HG02678 (cell line): ENCODE measurements around the gene MICB.
"Not testable (repeated sequence)": the region's sequence is repeated elsewhere in the genome, so short reads cannot be mapped to it uniquely, and the experiment has no call there.

ENCODE experiments used
- ATAC-seq: cut with Tn5 transposase; IDR thresholded peaks from one replicate; pipeline ENCODE4 v1.9.1; 2021; ENCODE audit warnings: mild to moderate bottlenecking, moderate library complexity; ENCODE audit not compliant: unreplicated experiment

MICB gene

DNA sequence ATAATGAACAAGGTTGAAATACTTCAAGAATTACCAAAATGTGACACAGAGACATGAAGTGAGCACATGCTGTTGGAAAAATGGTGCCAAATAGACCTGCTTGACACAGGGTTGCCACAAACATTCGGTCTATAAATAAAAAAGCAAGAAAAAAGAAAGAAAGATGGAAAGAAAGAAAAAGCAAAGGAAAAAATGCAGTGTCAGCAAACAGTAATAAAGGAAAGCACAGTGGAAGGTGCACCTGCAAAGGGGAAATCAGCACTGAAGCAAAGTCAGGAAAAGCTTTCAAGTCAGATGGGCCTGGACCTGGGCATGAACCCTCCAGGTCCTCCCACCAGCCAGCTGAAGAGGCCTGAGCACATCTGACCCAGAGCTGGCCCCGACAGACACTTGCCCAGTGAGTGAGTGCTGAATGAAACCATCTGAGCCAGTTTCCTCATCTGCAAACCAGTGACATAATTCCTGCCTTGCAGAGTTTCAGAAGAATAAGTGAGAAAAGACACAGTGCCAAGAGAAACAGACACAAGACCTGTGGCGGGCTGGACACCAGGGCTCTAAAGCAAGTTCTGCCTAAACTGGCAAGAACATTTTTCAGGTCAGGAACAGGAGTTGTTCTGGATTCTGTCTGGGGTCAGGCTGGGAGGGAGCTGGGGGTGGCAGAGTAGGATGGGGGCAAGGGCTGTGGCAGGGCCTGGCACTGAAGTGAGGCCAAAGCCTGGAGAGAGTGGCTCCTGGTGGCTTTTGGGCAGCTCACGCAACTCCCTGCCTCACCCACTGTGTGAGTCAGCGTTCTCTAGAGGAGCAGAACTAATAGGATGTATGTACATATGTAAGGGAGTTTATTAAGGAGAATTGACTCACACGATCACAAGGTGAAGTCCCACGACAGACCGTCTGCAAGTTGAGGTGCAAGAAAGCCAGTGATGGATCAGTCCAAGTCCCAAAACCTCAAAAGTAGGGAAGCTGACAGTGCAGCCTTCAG, 23.9 kb upstream of the MICB start:
- no peak for ATAC-seq

DNA sequence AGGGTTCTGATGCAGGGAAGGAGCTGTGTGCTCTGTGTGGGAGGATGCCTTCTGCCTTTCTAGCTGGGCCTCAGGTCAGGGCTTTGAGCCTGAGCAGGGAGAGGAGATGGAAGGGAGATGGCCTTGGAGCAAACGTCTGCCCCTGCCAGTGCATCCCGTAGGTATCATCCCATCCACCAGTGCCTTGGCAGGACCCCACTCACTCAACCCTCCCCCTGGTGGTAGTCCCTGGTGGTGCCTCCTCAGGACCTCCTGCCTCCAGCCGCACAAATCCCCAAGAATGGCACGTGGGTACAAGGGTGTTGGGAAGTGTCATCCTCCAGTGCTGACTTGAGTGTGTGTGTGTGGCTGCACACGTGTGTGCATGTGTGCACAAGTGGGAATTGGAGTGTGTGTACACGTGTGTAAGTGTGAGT, 23.1 kb upstream of the MICB start:
- no peak for ATAC-seq

DNA sequence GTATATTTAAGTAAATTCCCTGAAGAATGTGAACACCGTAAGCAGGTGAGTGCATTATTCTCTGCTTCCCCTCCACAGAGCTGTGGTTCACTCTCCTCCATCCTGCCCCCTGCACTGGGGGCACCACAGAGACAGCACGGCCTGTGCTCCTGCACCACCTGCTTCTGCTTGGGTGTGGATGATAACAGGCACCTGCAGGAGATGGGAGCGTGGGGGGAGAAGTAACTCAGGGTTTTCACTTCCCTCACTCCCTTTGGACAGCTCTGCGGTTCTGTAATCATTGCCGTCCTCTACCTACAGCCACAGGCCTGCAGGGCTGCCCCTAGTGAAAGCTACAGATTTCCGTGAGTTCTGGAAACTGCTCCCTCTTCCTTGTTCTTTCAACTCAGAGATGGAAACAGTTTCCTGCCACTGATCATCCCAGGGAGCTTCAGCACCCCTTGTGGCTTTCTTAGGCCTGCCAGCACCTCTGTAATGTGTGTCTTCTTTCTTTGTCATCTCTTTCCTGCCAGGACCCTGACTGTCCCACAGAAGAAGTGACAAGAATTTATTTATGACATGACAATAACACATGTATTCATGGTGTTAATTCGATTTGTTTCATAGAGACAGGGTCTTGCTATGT, 21.3 kb upstream of the MICB start:
- ATAC-seq, result no peak

DNA sequence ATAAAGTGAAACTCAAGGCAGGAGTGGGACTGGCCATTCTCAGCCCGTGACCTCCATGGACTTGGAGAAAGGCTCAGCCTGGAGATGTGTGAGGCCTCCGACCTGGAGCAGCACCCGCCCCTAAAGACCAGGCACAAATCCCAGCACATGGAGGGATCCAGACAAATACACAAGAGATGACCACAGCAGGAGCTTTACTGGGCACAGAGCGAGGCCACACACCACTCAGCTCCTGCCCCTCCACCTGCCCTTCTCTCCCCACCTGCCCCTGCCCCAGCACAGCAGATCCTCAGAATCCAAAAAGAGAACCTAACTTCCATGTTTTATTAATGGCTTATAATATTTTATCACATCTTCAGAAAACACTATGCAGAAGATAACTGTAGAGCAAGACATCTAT, 20.4 kb upstream of the MICB start:
- ATAC-seq, result no peak

DNA sequence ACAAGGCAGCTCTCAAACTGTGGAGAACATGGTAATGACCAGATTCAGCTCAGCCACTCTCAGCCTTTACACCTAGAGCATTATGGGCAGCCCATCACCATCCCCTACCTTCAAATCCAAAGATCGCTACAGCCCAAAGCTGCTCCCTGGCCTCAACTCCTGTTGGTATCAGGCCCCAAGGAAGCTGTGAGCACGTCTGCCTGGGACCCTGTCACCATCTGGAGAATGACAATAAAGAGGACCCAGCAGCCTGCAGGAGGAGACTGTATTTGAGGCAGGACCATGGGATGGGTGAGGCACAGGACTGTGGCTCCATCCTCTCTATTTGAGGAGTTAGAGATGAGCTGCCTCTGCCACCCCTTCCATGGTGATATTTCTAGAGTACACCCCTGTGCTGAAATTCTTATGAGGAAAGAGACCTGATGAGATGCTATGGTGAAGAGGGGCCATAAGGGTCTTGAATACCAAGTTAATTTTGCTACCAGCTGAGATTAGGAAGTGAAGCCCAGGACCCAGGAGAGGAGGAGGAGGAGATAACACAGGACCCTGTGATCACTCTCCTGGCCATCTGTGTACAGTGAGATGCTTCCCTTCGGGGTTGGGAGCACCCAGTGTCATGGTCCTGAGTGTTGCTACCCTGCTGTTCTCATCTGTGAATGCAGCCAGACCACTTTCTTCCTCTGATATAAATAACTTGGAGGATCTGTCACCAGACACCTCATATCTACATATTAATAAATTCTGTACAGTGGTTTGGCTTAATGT, 19.6 kb upstream of the MICB start:
- ATAC-seq, result no peak

DNA sequence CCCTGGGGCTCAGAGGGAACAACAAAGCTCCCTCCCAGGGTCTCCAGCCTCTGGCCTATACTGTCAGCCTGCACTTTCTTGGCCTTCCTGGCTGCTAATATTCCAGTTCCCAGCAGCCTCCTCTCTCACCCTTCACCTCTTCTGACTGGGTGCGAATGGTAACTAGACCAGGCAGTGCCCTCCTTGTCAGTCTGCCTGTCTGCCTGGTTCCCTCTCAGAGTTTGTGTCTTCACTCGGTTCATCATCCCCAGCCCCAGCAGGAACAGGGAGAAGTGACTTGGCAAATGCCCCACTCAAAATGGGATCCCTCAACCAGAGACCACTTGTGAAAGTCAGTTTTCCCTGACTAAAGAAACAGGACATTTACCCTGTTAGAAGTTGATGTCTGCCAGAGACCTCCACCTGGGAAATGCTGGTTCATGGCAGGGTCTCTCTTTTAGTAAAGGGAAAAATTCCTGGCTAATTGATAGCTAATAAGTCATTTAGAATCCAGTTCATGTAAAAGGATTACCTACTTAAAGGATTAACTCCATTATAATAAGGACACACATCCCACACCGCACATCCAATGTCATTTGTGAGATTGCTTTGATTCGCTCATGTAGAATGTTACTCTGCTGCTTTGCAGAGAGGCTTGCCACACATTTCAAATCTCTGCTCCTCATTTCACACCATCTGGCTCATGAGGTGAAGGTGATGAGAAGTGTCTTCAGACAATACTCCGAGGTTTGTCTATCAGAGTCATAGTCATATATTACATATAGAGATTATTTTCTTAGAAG, 18.6 kb upstream of the MICB start:
- ATAC-seq, result no peak

DNA sequence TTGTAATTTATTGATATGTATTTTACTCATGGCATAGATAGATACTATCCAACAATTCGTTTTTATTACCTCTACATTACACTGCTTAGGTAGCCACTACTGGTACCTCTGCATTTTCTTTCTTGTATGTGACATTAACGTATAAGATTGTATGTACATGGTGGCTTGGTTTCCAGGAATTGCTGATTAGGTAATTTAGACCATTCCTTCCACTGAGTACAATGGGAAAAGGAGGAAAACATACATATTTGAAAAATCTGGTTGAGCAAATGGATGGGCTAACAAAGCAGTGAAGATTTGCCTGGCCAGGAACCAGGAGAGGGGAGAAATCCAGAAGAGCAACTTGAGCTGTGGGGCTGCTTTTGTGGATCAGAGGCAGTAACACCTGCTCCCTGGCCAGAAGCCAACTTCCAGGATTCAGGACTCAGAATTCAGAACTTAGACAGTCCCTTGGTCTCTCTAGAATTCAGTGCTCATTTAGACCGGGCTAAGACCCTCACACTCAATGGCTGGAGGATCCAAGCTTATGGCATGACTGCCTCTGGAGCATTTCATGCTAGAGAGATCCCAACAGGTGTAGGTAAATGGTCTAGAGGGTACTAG, 17.9 kb upstream of the MICB start:
- no peak for ATAC-seq

DNA sequence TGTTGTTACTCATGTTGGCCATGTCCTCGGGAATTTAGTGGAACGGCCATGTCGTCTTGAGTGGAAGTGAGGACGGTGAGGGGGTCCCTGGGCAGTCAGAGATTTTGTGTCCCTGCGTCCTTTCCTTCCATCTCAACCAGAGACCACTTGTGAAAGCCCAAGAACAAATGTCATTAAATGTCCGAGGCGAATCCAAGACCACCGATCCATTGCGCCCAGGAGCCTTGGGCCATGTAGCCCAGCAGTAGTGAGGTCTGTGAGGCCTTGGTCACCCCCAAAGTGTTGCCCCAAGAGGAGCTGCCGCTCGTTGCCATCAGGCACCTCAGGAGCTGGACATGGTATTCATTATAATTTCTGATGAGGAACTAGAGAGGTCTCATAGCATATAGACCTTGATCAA, 17.4 kb upstream of the MICB start:
- no peak for ATAC-seq

DNA sequence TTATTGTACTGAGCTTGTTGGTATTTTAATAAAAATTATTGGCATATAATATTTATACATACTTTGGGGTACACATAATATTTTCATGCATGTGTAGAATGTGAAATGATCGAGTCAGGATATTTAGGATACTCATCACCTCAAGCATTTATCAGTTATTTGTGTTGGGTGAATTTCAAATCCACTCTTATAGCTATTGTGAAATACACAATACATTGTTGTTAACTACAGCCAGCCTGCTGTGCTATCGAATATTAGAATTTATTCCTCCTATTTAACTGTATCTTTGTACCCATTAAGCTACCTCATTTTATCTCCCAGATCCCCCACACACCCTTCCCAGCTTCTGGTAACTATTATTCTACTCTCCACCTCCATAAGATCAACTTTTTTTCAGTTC, 14.6 kb upstream of the MICB start:
- ATAC-seq, result no peak

DNA sequence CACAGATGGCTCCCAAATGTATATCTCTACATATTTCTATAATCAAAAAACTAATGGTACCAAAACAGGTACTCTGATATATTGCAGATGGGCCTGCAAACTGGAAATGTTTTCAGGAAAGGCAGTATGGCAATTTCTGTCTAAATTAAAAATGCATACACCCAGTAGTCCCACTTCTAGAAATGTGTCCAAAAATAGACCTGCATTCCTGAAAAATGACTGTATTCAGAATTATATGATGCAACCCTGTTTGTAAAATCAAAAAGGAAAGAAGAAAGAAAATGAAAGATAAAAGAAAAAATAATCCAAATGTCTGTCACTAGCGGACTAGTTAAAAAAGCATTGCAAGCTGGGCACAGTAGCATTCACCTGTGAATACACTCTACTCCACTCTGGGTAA, 12.9 kb upstream of the MICB start:
- no peak for ATAC-seq

DNA sequence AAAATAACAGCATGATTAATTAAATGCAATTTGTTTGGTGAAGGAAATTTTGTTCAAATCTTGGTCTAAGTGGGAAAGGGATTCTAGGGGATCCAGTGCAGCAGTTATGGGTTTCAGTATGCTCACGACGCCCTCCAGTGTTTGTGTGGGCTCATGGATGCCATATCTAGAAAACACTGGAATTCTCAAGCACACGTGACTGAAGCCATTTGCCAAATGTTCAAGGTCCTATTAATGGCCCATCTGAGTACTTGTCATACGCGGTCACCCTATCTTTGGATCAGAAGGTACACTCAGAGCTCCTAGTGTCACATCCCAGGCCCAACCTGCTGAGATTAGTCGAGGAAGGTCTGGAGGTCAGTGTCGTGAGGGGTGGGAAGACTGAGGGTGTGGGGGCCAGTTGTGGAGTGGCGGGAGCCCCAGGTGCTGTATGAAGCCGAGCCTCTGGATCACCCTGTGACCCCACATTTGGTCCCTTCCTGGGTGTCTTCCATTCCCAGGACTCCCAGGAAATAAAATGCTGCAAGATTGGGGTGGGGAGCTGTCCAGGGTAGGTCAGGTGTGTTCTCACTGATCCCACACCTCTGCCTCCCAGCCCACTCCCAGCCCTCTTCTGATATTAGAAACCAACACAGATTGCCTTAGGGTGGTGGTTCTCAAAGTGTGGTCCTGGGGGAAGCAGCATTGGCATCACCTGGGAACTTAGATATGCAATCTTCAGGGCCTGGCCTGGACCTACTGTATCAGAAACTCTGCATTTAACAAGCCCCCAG, 11.7 kb upstream of the MICB start:
- not testable (repeated sequence) for ATAC-seq

DNA sequence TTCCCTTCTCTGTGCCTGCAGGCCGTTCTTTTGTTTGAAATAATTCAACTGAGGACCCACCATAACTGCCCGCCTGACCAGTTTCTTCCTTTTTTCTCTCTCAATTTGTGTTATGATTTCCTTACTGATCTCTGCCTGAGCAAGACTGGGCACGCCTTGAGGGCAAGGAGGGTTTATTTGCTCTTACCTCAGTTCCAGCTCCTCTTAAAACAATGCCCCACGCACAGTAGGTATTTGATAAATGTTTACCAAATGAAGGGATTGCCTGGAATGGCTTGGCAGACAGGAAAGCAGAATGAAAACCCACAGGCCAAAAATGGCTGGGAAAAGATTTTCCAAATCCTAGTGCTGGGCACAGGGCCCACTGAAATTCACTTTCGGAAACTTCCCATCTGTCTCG, 10.3 kb upstream of the MICB start:
- ATAC-seq, result not testable (repeated sequence)

DNA sequence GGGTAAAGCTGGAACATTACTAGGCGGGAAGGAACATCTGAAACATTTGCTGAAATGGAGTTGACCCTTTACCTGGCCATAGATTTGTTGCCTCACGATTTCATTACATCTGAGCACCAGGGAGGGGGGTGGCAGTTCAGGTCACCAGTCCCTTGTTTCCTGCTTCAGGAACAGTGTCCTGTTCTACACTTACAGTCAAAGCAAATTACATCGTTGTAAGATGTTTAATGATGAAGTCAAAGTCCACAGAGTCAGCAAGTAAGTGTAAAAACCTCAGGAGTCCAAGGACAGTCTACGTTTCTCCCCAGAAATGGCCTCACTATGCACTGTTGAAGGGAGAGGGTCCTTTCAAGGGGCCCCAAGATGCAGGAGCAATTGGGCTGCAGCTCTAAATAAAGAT, 8.9 kb upstream of the MICB start:
- ATAC-seq, result no peak

DNA sequence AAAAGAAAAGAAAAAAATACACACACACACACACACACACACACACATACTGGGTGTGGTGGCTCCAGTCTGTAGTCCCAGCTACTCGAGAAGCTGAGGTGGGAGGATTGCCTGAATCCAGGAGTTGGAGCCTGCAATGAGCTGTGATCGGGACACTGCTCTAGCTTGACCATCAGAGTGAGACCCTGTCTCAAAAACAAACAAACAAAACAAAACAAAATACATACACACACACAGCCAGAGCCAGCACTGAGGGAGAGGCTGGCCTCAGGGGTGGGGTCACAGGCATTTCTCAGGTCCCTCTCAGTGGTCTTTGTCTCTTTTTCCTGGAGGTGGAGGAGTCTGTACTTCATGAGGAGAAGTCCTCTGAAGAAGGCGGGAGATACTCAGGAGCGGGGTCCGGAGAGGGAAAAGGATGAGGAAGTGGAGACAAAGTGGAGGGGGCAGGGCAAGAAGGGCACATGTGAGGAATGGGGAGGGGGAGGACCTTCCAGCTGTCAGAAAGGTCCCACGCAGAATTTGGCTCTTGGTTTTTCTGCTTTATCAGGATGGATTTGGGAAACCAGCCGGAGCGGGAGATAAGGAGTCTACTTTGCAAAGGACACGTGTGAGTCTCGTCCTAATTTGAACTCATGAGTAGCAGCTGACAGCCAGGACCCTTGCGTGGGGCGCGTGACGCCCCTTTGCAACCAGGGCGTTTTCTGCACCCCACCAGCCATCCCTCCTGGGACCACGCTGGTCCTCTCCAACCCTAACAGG, 7.7 kb upstream of the MICB start:
- no peak for ATAC-seq

DNA sequence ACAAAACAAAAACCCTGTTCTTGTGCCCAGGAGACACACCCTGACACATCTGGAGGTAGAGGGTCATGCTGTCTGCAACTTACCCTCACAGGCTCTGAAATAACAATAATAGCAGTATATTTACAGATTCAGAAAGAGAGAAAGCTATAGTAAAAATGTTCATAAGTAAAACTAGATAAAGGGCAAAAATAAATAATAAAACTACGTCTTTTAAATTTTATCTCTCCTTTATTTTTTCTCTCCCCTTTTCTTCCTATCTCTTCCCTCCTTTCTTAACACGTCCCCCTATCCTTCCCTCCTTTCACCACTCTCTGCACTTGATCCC, 4.4 kb upstream of the MICB start:
- ATAC-seq, result not testable (repeated sequence)

DNA sequence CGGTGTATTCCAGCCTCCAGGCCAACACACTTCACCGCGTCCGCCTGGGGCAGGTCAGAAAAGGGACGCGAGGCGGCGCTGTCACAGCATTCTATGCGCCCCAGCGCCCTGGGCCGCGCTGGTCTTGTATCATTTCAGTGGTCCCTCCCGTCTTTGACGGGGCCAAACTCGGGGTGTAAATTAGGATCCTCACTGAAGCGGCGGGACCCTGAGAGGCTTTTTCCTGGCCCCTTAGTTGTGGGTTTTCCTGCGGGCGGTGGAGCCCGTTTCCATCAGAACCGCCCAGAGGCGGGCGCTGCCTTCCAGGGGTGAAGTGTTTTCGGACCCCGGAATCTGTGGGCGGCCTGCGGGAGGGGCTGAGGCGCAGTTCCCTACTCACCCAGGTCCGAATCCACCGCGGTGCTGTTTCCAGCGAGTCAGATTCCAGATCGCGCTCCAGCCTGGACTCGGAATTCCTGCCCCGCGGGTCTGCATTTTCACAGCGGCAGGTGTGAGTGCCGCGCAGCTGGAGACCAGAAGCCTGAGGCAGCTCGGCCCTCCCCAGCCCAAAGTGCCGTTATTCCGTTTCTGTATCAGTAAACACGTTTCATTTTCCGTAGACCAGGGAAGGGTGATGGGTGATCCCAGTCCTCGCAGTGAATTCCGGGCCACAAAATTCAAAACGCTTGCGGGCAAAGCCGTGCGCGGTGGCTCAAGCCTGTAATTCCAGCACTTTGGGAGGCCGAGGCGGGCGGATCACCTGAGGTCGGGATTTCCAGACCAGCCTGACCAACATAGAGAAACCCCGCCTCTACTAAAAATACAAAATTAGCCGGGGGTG, 3.9 kb upstream of the MICB start:
- ATAC-seq, result peak; percentile 45

DNA sequence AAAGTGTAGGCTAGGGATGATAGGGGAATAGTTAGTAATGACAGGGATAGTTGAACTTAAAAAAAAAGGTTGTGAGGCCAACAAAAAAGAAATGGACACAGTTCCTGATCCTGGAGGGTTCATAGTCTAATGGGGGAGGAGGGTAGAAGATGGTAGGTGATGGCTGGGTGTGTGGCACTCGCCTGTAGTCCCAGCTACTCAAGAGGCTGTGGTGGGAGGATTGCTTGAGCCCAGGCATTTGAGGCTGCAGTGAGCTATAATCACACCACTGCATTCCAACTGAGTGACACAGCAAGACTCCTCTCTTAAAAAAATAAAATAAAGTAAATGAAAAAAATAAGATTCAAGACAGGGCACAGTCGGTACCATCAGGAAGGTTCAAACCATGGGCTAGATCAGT, 2.4 kb upstream of the MICB start:
- ATAC-seq, result no peak

DNA sequence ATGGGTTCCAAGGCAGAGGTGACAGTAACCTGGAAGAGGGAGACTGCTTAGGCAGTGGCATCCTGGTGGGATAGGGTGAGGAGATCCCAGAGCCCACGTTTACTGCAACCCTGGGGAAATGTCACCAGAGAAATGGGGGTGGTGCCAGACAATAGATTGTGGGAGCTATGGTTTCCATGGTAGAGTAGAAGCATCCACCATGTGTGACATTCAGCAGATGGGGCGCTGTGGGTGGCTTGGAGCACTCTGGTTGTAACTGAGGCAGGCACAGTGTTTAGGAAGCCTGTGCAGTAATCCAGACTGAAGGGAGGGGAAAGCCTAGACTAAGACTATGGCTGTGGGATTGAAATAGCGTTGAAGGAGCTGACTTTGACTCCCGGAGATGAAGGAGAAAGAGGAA, 1.1 kb upstream of the MICB start:
- not testable (repeated sequence) for ATAC-seq
